ENCODE data around the gene PARP8. TPM values are rescaled to one million over a fixed set of nuclear protein-coding genes. Genes with fewer than 3 reads are reported as not detected.

PARP8 gene
- total and polyA plus RNA-seq, 9 of the 15 experiments (the other 6 are each of a cell fraction or from before 2014, with no cell fraction given): 0.03 to 0.31 TPM; not detected in 7

DNA sequence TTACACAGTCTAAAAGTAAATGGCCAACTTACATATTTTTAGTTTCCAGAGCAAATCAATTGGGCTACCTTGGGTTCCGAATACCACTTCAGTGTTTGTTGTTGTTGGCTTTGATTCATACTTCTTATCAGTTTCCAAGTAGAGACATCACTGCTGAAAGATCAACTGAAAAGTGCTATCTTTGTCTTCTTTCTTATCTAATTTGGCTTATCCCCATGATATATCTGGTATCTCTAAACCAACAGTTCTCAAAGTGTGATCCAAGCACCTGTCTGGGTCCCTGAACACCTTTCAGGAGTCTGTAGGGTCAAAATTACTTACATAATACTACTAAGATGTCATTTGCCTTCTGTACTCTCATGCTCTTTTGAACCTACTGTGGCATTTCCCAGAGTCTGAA is 200.0 kb downstream of the PARP8 start:
- CTCF ChIA-PET (ENCODE audit: low intra/inter-chr PET ratio): no interaction called here

More for the DNA sequence above, 200.0 kb downstream of the PARP8 start:
- no peaks in the 10 kb centered on the region for H3K9me3 ChIP-seq (replicated peaks; ENCODE audit: control insufficient read depth, insufficient read depth, low read depth, low read length)
- TF ChIP-seq ZBTB26 (CRISPR knock-in tag; IDR thresholded peaks at IDR 0.05) (no peak), ZSCAN32 (CRISPR knock-in tag; IDR thresholded peaks at IDR 0.05) (no peak), SAP30 (IDR thresholded peaks at IDR 0.05; ENCODE audit: borderline replicate concordance, insufficient read depth, low read depth, low read length, poor library complexity, severe bottlenecking) (no peak), ZNF184 (CRISPR knock-in tag; IDR thresholded peaks at IDR 0.05) (no peak)
- TF ChIP-seq, protein P1, sequence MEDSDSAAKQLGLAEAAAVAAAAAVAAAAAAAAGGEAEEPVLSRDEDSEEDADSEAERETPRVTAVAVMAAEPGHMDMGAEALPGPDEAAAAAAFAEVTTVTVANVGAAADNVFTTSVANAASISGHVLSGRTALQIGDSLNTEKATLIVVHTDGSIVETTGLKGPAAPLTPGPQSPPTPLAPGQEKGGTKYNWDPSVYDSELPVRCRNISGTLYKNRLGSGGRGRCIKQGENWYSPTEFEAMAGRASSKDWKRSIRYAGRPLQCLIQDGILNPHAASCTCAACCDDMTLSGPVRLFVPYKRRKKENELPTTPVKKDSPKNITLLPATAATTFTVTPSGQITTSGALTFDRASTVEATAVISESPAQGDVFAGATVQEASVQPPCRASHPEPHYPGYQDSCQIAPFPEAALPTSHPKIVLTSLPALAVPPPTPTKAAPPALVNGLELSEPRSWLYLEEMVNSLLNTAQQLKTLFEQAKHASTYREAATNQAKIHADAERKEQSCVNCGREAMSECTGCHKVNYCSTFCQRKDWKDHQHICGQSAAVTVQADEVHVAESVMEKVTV (CRISPR knock-in tag; IDR thresholded peaks at IDR 0.05): no peak
- TF ChIP-seq, protein P2, sequence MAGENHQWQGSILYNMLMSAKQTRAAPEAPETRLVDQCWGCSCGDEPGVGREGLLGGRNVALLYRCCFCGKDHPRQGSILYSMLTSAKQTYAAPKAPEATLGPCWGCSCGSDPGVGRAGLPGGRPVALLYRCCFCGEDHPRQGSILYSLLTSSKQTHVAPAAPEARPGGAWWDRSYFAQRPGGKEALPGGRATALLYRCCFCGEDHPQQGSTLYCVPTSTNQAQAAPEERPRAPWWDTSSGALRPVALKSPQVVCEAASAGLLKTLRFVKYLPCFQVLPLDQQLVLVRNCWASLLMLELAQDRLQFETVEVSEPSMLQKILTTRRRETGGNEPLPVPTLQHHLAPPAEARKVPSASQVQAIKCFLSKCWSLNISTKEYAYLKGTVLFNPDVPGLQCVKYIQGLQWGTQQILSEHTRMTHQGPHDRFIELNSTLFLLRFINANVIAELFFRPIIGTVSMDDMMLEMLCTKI (IDR thresholded peaks at IDR 0.05; ENCODE audit: partially characterized antibody): no peak
- no peak for FAIRE-seq
- DNase-seq (ENCODE audit: extremely low read depth in 1 of 4, low spot score in 3 of 4): no peak
- BruUV-seq (replicated peaks): no TSS peak
- H4K20me1 ChIP-seq (replicated peaks; ENCODE audit: control insufficient read depth, insufficient read depth, low read length): no peaks in the 10 kb centered on the region
- intact Hi-C loops (cut with micrococcal nuclease) (no loop called here), in situ Hi-C loops (cut with MboI) (no loop called here)
- no peaks in the 10 kb centered on the region for H3K36me3 ChIP-seq (ENCODE audit: control insufficient read depth, insufficient read depth, low read length)
- H3K27ac ChIP-seq (ENCODE audit: extremely low read depth, low read depth, low read length): no peak overlapping the region
- no peak overlapping the region for H3K9ac ChIP-seq (ENCODE audit: insufficient read depth in 1 of 2, low read depth in 2 of 2, low read length in 2 of 2)
- H3K9me1 ChIP-seq (ENCODE audit: control insufficient read depth, insufficient read depth, low read length): no peaks in the 10 kb centered on the region
- no peaks in the 10 kb centered on the region for H3K27me3 ChIP-seq (ENCODE audit: control insufficient read depth in 2 of 2, insufficient read depth in 2 of 2, low read length in 2 of 2)
- no peak overlapping the region for H3K4me3 ChIP-seq
- no peak overlapping the region for H3K4me2 ChIP-seq (ENCODE audit: insufficient read depth, low read length)
- POLR2A ChIA-PET: no interaction called here
- WGBS (ENCODE audit: insufficient coverage, low coverage, missing lambda C conversion rate): 0% methylated on average over 1 of the region's 1 CpG
- H3K79me2 ChIP-seq (ENCODE audit: control insufficient read depth, insufficient read depth, low read length): no peaks in the 10 kb centered on the region
- no peak for ATAC-seq
- H3K4me1 ChIP-seq (replicated peaks in 1 of 2; ENCODE audit: control insufficient read depth in 2 of 2, insufficient read depth in 2 of 2, low read length in 2 of 2): no peaks in the 10 kb centered on the region
- no peak overlapping the region for H2AFZ ChIP-seq (ENCODE audit: low read depth, low read length)
